ENCODE results near the gene ALPL. TPM values are rescaled to one million over a fixed set of nuclear protein-coding genes. Genes with fewer than 3 reads are reported as not detected.
"Not testable (repeated sequence)": the region's sequence is repeated elsewhere in the genome, so short reads cannot be mapped to it uniquely, and the experiment has no call there.

The ALPL gene
- total and polyA plus RNA-seq, 2 of the 4 experiments (the other 2 are of a cell fraction) = 0.54 to 2.2 TPM

DNA sequence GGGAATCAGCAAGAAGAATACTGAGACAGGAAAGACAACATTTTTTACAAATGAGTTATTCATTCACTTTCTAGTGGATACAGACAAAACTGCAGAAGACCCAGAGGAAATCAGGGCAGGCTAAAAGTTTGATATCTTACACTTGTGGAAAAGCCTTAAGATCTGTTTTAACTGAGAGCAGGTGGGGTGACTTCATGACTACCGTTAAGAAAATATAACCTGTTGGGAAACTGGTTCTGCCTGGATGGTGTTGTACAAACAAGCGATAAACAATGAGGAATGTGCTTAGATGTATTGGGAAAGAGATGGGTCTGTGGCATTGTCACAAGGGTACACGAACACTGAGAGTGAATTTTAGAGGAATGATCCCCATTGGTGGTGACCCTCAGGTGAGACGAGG is 41.3 kb upstream of the ALPL start:
- dilution Hi-C loops (cut with HindIII; ENCODE audit: low sequenced_read_pairs, unreplicated experiment); H3K56ac ChIP-seq (ENCODE audit: extremely low read depth, insufficient read depth, low read length); ATAC-seq (ENCODE audit: low read depth); H2BK5ac ChIP-seq (ENCODE audit: low read depth, low read length, poor library complexity, severe bottlenecking); H3K4ac ChIP-seq (ENCODE audit: low read depth, low read length); H2AK9ac ChIP-seq (replicated peaks; ENCODE audit: low read depth, low read length, poor library complexity); H4K91ac ChIP-seq (ENCODE audit: insufficient read depth, low read depth, low read length); BruUV-seq (replicated peaks); H3K27me3 ChIP-seq (ENCODE audit: control insufficient read depth, insufficient read depth, low read length); H3K79me1 ChIP-seq (ENCODE audit: low read depth in 1 of 2, low read length in 2 of 2); H2BK120ac ChIP-seq (ENCODE audit: low read depth, low read length); H2AFZ ChIP-seq (replicated peaks; ENCODE audit: low read length, poor library complexity); H4K8ac ChIP-seq (ENCODE audit: low read depth in 2 of 2, low read length in 2 of 2); H4K20me1 ChIP-seq (ENCODE audit: insufficient read depth, low read length); H2AK5ac ChIP-seq (ENCODE audit: low read depth, low read length); POLR2A ChIA-PET (ENCODE audit: unreplicated experiment); H3K4me2 ChIP-seq (ENCODE audit: low read depth, low read length); H4K5ac ChIP-seq (ENCODE audit: low read depth, low read length); H3K4me1 ChIP-seq (ENCODE audit: control insufficient read depth, insufficient read depth, low read length); H3K4me3 ChIP-seq (ENCODE audit: insufficient read depth, low read depth, low read length); H3K23ac ChIP-seq (ENCODE audit: low read depth, low read length); H3K9me1 ChIP-seq (ENCODE audit: insufficient read depth, low read length); H3K9ac ChIP-seq (ENCODE audit: low read depth, low read length); H3K9me3 ChIP-seq (ENCODE audit: control insufficient read depth, insufficient read depth, low read length); H2BK15ac ChIP-seq (ENCODE audit: low read depth, low read length); in situ Hi-C loops (cut with MboI; ENCODE audit: low sequenced_read_pairs); CTCF ChIA-PET; DNase-seq; H3K18ac ChIP-seq (ENCODE audit: low read depth, low read length); H2BK20ac ChIP-seq (ENCODE audit: low read depth, low read length); H3K14ac ChIP-seq (replicated peaks; ENCODE audit: low read depth, low read length); H3K27ac ChIP-seq (ENCODE audit: insufficient read depth, low read length): not testable (repeated sequence)
- intact Hi-C loops (cut with micrococcal nuclease) = loop anchor here (1.0 kb wide), 1 partner anchor 98 kb away; no protein-coding TSS in a partner anchor
- H3K36me3 ChIP-seq (ENCODE audit: control insufficient read depth, insufficient read depth, low read length) = peaks cover 32% of the 10 kb centered on the region
- 73% methylated on average over 2 of the region's 4 CpGs; no CpG with 5 or more reads in 1 of the 2 experiments for WGBS, 2 experiments (ENCODE audit: extremely low coverage in 2 of 2, insufficient read length in 1 of 2)

Data from IMR-90 (cell line).